NCI-H2227 (cell line): Measurements from ENCODE around the gene TMEM229A.
"Not testable (repeated sequence)": the region's sequence is repeated elsewhere in the genome, so short reads cannot be mapped to it uniquely, and the experiment has no call there.

Experiments
- DNase-seq: peaks from one replicate; lab custom pipeline; 2025; ENCODE audit not compliant: unreplicated experiment; lab: John Stamatoyannopoulos, UW

The TMEM229A gene

DNA sequence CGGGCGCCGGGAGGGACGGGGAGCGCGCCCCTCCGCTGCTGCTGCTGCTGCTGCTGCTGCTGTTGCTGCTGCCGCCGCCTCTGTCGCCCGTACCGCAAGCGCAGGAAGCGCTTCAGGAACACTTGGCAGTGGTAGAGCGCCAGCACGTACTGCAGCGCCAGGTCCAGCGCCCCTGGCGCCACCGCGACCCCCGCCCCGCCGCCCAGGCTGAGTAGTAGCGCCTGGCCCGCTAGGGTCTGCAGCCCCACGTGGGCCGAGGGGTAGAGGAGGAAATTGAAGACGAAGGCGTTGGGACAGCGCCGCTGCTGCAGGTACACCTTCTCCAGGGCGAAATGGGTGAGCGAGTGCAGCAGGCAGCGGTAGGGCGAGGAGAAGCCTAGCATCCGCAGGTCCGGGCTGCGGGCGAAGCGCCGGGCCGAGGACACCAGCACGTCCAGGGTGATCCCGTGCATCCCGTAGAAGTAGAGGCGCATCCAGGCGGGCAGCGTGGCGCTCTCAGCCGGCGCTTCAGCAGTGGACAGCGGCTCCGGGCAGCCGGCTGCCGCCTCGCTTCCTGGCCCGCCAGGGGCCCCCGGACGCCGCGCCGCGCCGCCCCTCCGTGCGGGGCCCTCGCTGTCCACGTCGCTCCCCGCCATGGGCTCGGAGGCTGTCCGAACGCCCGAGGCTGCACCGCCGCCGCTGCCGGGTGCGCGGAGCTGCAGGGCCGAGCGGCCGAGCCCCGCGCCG, at the start of gene TMEM229A:
TSS of gene TMEM229A (minus strand) at position 699 of the 726 bp plus-strand sequence. CDS start at position 635, 64 bp downstream.
- DNase-seq = peak; percentile 35

GRCh38 chr7:124082234-124082633, 49.4 kb upstream of the TMEM229A start:
- not testable (repeated sequence) for DNase-seq

- DNase-seq = no peak
Observed at GRCh38 chr7:124077546-124077945, 44.7 kb upstream of the TMEM229A start.

- no peak for DNase-seq
Observed at GRCh38 chr7:124076841-124077240, 44.0 kb upstream of the TMEM229A start.

GRCh38 chr7:124074007-124074406, 41.1 kb upstream of the TMEM229A start:
- no peak for DNase-seq

DNA sequence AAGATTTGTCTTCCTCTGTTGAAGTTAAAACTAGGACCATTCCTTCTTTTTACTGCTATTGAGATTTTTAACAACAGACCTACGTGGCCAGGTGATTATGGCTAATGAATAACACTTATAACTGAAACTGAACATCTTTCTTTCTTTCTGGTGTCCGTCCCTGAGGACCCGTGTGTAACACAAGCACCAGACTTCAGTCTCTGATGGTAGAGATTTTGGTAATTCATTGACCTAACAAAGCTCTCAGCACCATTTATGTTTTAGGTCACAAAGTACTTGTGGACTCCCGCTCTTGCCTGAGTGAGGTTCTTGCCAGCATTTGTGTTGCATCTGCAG, 40.4 kb upstream of the TMEM229A start:
- DNase-seq = no peak

DNA sequence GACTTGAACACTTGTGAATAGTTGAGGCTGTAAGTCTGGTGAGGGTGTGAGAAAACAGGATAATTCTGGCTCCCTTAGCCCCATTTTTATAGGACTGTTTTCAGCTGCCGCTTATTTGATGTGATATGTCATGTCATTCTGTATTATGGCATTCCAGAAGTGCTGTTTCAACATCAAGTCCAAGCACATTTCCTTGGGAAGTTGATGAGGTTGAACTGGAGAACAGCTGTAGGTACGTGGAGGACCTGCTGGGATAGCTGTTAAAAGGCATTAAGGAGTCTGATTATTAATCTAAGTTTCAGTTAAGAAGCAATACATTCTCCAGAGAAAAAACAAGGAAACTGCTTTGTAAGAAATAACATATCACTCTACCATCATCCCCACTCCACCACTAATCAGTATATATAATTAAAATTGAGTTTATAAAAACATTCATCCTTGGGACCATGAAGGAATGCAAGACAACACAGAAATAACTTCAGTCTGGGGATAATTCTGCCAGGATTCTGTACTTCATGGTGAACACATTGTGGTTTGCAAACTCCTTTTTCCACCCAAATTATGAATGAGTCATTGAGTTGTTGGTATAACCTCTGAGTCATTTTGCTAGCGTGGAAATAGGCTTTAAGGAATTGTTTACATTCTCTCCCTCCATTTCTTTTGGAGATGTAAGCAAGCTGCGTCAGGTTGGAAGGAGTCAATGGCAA, 39.9 kb upstream of the TMEM229A start:
- no peak for DNase-seq

- no peak for DNase-seq
Observed at GRCh38 chr7:124071843-124072242, 39.0 kb upstream of the TMEM229A start.

GRCh38 chr7:124062171-124062570, 29.3 kb upstream of the TMEM229A start:
- DNase-seq = no peak

- no peak for DNase-seq
Observed at GRCh38 chr7:124060528-124060927, 27.7 kb upstream of the TMEM229A start.

DNA sequence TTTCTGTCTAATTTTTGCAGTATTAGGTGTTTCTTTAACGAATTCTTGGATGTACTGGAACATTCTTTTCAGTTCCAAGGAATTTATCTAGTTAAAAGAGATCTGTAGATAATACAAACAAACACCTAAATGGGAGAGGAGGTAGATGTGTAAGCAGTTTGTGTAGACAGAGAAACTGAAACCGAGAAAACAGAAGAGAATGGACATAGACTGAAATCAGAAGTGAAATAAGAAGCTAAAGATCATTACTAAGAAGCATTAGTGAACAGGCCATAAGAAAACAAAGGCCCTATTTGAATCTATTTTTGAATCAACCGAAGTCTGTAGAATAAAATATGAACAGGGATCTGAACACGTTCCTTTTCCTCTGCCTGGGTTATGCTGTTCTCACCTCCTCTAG, 26.5 kb upstream of the TMEM229A start:
- no peak for DNase-seq

DNA sequence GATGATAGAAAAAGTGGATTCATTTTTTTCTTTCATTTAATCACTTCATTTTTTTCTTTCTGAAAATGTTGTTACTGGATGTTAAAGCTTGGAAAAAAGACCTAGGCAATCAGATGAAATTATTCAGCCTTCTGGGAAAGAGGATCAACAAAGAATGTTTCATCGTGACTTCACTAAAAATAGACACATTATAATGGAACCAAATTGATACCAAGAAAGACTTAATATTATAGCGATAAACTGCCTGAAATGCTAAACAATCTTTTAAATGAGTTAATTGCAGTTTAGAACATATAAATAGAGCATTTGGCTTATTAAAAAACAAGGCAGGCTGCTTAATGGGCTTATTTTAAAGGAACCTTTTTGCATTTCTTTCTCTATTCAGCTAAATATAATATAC, 25.6 kb upstream of the TMEM229A start:
- no peak for DNase-seq

GRCh38 chr7:124057872-124058271, 25.0 kb upstream of the TMEM229A start:
- no peak for DNase-seq

DNA sequence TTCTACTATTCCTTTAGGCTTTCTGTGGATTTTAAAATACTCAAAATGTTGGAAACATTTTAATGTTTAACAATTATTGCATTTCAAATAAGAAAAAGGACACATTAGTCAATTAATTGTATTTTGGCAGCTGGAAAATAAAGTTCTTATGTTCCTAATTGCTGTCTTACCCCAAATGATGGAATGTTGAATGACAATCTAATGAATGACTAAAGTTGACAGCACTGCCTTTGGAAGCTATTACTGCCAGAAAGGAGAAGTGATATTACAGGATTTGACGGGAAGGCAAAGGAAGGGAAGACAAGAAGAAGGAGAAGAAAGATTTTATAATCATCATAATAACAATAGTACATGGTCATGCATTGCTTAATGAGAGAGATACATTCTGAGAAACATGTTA, 23.4 kb upstream of the TMEM229A start:
- no peak for DNase-seq

DNA sequence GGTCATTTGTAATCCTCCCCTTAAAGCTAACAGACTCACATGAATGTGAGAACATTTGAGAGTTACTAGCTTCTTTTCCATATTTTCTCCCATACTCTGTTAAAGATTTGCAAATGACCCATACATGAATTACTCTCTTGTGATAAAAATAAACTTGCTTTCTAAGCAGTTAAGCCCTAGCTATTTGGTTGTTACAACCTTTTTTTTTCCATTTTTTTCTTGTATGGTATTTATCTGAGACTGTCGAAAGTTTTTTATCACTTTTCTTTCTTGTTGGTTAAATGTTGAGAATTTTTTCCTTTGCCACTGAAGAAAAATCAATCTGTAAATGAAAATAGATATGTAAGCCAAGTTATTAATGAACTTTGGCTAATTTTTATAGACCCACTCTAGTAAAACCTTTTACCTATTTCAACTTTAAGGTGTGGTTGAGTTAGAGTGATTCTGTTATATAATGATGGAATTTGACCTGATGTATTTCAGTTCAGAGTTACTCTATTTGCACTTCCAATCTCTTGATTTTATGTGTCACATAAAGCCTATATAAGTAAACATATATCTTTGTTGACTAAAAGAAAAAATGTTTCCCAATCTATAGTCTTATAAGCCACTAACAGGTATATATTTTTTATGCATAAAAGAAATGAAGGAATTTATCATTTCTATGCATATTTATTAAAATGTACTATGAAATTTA, 19.0 kb upstream of the TMEM229A start:
- no peak for DNase-seq

DNA sequence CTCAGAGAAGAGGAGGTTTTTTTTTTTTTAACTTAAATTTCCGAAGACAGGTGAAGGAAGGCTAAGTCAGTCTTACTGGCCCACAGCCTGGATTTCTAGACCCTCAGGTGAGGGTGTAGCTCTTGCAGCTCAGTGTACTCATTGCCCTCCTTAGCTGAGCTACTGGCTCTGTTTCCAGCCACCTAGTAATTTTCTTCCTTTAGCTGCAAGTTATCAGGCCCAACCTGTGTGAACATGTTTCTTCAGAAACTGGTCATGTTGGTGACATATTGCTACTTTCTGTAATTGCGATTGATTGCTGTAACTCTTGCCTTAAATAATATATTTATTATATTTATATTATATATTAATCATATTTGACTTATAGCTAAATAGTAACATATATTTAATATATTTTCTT, 10.0 kb upstream of the TMEM229A start:
- no peak for DNase-seq

DNA sequence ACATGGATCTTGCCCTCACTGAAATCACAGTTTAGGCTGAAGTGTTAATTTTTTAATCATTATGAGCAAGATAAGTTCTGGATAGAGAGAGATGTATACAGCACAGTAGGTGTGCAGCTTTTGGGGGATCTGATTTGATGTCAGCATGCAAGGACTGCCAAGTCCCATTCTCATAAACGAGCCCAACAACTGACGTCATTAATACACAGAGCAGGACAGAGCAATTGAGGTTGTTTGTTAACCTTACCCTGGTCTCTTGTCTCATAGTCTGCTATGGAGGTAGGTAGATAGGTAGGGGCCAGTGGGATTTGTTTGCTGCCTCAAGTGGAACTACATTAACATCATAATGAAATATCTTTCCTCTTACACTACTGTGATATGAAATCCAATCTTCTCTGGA, 8.6 kb upstream of the TMEM229A start:
- DNase-seq = no peak

- DNase-seq = not testable (repeated sequence)
Observed at GRCh38 chr7:124037902-124038301, 5.0 kb upstream of the TMEM229A start.

DNA sequence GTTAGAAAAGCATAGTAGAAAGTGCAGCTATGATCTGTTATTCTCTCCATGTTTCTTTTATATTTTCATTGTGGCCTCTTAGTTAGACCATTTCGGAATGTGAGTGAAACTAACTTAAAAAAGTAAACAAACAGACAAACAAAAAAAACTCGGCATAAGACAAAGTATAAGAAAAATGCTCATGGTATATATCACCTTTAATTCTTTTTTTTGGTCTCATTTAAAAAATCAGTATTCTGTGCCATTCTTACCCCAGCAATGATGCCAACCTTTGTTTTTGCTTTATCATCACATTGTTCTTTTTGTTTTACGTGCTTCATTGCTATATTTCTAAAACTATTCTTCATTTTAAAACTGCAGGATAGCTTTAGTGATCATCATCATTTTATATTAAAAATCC, 2.8 kb upstream of the TMEM229A start:
- DNase-seq = no peak

GRCh38 chr7:124034754-124035100, 1.9 kb upstream of the TMEM229A start:
- no peak for DNase-seq

DNA sequence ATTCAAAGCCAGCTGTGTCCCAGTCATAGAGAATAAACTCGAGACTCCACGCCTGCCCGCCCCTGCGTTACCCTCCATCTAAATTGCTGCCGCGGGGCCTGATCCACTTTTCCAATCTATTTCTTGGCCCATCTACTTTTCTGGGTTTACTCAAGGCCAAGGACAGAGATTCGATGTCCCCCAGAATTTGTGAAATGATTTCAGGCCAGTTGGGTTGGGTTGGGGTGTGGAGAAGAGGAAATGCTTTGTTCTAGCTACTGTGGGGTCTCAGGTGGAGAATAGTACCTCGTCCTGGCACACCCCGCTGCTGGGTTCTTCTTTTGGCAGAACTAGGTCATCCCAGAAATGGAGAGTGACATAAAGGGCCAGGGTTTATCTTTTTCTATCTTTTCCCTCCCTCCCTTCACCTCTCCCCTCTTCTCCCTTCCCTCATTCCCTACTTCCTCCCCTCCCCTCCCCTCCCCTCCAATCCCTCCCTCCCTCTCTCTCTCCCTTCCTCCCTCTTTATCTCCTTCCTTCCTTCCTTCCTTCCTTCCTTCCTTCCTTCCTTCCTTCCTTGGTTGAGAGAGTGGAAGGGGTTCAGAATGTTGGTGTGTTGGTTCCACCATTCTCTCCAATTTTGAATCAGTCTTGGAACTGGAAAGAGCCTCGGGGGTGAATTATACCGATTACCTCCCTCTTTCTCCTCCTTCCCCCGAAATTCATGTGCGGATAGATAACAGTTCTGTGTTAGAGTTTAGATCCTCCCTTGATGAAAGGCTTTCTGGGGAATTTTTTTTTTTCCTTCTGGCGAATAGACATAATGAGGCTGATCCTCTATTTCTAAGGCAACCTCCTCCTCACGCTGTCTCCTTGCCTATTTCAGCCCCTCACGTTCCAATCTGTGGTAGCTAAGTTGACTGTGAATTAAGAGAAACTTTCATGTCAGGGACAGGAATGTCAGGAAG, 1.2 kb upstream of the TMEM229A start:
- DNase-seq = no peak
